HepG2 (cell line): ENCODE results near the gene LYST. TPM values are rescaled to one million over a fixed set of nuclear protein-coding genes. Genes with fewer than 3 reads are reported as not detected.

Experiments
- ATAC-seq: fragments of 200-7000 bp; cut with Tn5 transposase; 3 replicates; pipeline ENCODE4 v1.9.1; 2020; ENCODE audit warnings: mild to moderate bottlenecking, moderate library complexity
- BruUV-seq: library from RNA; stranded (reverse); fragments of 400-500 nt; replicated peaks from 2 replicates; lab custom pipeline; 2021; lab: Mats Ljungman, UMichigan
- CTCF ChIA-PET: fragments of 300-600 bp; formaldehyde crosslinking; extraction: SDS; loops from one replicate; lab custom pipeline; 2021; ENCODE audit warnings: low total read pairs, inconsistent platforms, low intra/inter-chr PET ratio; lab: Yijun Ruan, JAX
- POLR2A ChIA-PET: fragments of 350-600 bp; sonication (Branson Sonifier 250); formaldehyde crosslinking; loops from one replicate; lab custom pipeline; 2020; ENCODE audit warnings: antibody characterized with exemption, inconsistent platforms; lab: Yijun Ruan, JAX
- DNase-seq: peaks from one replicate; pipeline ENCODE4 v3.0.0-alpha.2; 2015; ENCODE audit warnings: low spot score
- FAIRE-seq: peaks from 3 replicates; lab custom pipeline; 2011; peaks lifted over from hg19 to GRCh38; lab: Jason Lieb, UNC
- H2AFZ ChIP-seq: one replicate; pipeline ENCODE4 v1.6.1; 2011; ENCODE audit warnings: low read length, inconsistent platforms
- H3K27ac ChIP-seq: fragments of 300-600 bp; 3 replicates; pipeline ENCODE4 v1.8.0; 2011; ENCODE audit warnings: mixed run types, mild to moderate bottlenecking, mixed read lengths, low read length, inconsistent platforms; ENCODE audit not compliant: insufficient read depth; ENCODE audit errors: extremely low read length
- H3K27me3 ChIP-seq, 2 experiments: fragments of 200-600 bp in 1 of 2; 2 replicates in 1 of 2; 3 replicates in 1 of 2; pipeline versions ENCODE4 v1.6.0 to v1.8.0; 2011; ENCODE audit warnings: low read length in 2 of 2, mild to moderate bottlenecking in 2 of 2, moderate library complexity in 2 of 2, inconsistent platforms in 1 of 2; ENCODE audit not compliant: insufficient read depth in 2 of 2, control insufficient read depth in 1 of 2
- H3K36me3 ChIP-seq, 2 experiments: fragments of 200-600 bp in 1 of 2; replicated peaks in 1 of 2; 2 replicates in 1 of 2; 3 replicates in 1 of 2; pipeline versions ENCODE4 v1.5.1 to v1.8.0; 2011; ENCODE audit warnings: low read length in 2 of 2, inconsistent platforms in 1 of 2; ENCODE audit not compliant: insufficient read depth in 2 of 2, control insufficient read depth in 1 of 2
- H3K4me1 ChIP-seq: 2 replicates; pipeline ENCODE4 v1.5.1; 2012; ENCODE audit warnings: low read length, inconsistent platforms; ENCODE audit not compliant: insufficient read depth
- H3K4me2 ChIP-seq: 2 replicates; pipeline ENCODE4 v1.6.0; 2011; ENCODE audit warnings: low read depth, low read length, inconsistent platforms
- H3K4me3 ChIP-seq, 3 experiments: fragments of 200-600 bp in 1 of 3; sonication (generic), shearing (Covaris generic) in 1 of 3; replicated peaks in 1 of 3; 2 replicates each; pipeline ENCODE4 v1.5.1; 2011 to 2016; ENCODE audit warnings: low read length in 3 of 3, inconsistent platforms in 2 of 3, low read depth in 2 of 3, mild to moderate bottlenecking in 2 of 3, control low read depth in 1 of 3, mixed read lengths in 1 of 3; ENCODE audit not compliant: insufficient read depth in 1 of 3
- H3K79me2 ChIP-seq: one replicate; pipeline ENCODE4 v1.6.1; 2011; ENCODE audit warnings: low read length, inconsistent platforms; ENCODE audit not compliant: insufficient read depth
- H3K9ac ChIP-seq: 2 replicates; pipeline ENCODE4 v1.6.0; 2011; ENCODE audit warnings: mild to moderate bottlenecking, low read depth, low read length, inconsistent platforms; ENCODE audit not compliant: insufficient read depth
- H3K9me3 ChIP-seq: 2 replicates; pipeline ENCODE4 v1.5.1; 2012; ENCODE audit warnings: mild to moderate bottlenecking, low read length
- H4K20me1 ChIP-seq: 2 replicates; pipeline ENCODE4 v1.6.0; 2011; ENCODE audit warnings: inconsistent platforms, mild to moderate bottlenecking, low read length, moderate library complexity; ENCODE audit not compliant: insufficient read depth
- CEBPG ChIP-seq: IDR thresholded peaks from 2 replicates; pipeline ENCODE4 v1.6.1; 2016
- LBX2 ChIP-seq: sonication (generic); formaldehyde crosslinking; IDR thresholded peaks from 2 replicates; pipeline ENCODE4 v1.5.0; 2020; ENCODE audit warnings: missing genetic modification reagents, mild to moderate bottlenecking, borderline replicate concordance
- NFAT5 ChIP-seq: sonication (generic); formaldehyde crosslinking; IDR thresholded peaks from 2 replicates; pipeline ENCODE4 v1.4.0; 2020; ENCODE audit warnings: missing genetic modification reagents
- ZNF367 ChIP-seq: sonication (generic); formaldehyde crosslinking; IDR thresholded peaks from 2 replicates; pipeline ENCODE4 v1.4.0; 2020; ENCODE audit warnings: missing genetic modification reagents, borderline replicate concordance
- ZNF615 ChIP-seq: sonication (generic); formaldehyde crosslinking; IDR thresholded peaks from 2 replicates; pipeline ENCODE4 v1.5.0; 2020; ENCODE audit warnings: mild to moderate bottlenecking, missing genetic modification reagents, borderline replicate concordance
- WGBS: methylation state at CpG from one replicate; pipeline ENCODE4 v1.1.6; 2017; ENCODE audit warnings: low lambda C conversion rate; 5-methylcytosine and 5-hydroxymethylcytosine counted together
- in situ Hi-C: cut with HindIII; loops from 2 replicates; pipeline ENCODE4 v1.10.0; 2017; ENCODE audit warnings: low pct_unique_long_range_greater_than_20kb; ENCODE audit not compliant: extremely low pct_ligation_motif_present
- intact Hi-C: fragments of 100-400 bp; cut with micrococcal nuclease; formaldehyde crosslinking; loops from one replicate; pipeline ENCODE4 v1.10.0; 2022; ENCODE audit not compliant: unreplicated experiment
- polyA plus RNA-seq, 8 experiments: library from polyadenylated mRNA; depleted of rRNA in 3 of 8; stranded (reverse) in 7 of 8; unstranded in 1 of 8; fragments of >200 nt; fragmentation: Illumina TruSeq in 4 of 8; extraction: Trizol in 4 of 8; gene quantifications; 2 replicates each; pipeline versions ENCODE4 v1.2.1 to v1.2.3, GENCODE V29; 2011 to 2016; ENCODE audit warnings: low read depth in 4 of 8, missing spikeins in 1 of 8, mixed read lengths in 1 of 8; ENCODE audit not compliant: insufficient read depth in 1 of 8
- total RNA-seq, 5 experiments: library from RNA; depleted of rRNA; stranded (reverse); fragments of >200 nt; fragmentation: Illumina TruSeq; extraction: Trizol; gene quantifications; 2 replicates each; pipeline ENCODE4 v1.2.3, GENCODE V29; 2016; ENCODE audit warnings: low read depth in 1 of 5
- TF ChIP-seq, protein P1 (sequence below): sonication (generic); formaldehyde crosslinking; IDR thresholded peaks from 2 replicates; pipeline ENCODE4 v1.5.0; 2020; ENCODE audit warnings: missing genetic modification reagents
- TF ChIP-seq, protein P2 (sequence below): sonication (generic); formaldehyde crosslinking; IDR thresholded peaks from 2 replicates; pipeline ENCODE4 v1.5.0; 2020; ENCODE audit warnings: missing genetic modification reagents

LYST gene
- total and polyA plus RNA-seq, 2 of the 13 experiments (the other 11 are each of a cell fraction or from before 2014, with no cell fraction given): 0.91 to 2.5 TPM

- no peak for TF ChIP-seq NFAT5 (CRISPR knock-in tag)
- no peak for TF ChIP-seq CEBPG (CRISPR knock-in tag)
Measured at GRCh38 chr1:235911876-235912275, 45.2 kb upstream of the LYST start (continued).

DNA sequence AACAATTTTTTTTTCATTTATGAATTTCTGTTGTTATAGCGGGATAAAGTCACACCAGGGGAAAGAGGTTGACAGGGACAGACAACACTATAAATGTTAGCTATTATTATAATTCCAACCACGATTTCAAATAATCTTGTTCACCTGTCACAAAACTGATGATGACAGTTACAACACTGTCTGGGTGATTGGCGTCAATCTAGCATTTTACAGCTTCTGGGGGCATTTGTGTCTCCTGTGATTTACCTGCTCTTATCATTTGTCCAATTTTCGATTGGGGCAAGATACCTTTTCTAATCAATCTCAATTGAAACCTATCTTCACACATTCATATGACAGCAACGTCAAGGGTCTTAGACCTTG lies 44.6 kb upstream of the LYST start:
- ChIA-PET POLR2A (no interaction called here), CTCF (no interaction called here)
- Histone ChIP-seq H3K36me3 (no peaks in the 10 kb centered on the region), H3K4me2 (no peak overlapping the region), H2AFZ (no peak overlapping the region), H3K4me1 (no peaks in the 10 kb centered on the region), H3K27ac (no peak overlapping the region), H3K9ac (no peak overlapping the region), H3K27me3 (no peaks in the 10 kb centered on the region), H4K20me1 (no peaks in the 10 kb centered on the region), H3K4me3 (no peak overlapping the region), H3K9me3 (no peaks in the 10 kb centered on the region), H3K79me2 (no peaks in the 10 kb centered on the region)
- 47% methylated on average over 5 of the region's 5 CpGs for WGBS
- in situ Hi-C loops: no loop called here
- no peak for FAIRE-seq
- no peak for ATAC-seq
- TF ChIP-seq, protein P1, sequence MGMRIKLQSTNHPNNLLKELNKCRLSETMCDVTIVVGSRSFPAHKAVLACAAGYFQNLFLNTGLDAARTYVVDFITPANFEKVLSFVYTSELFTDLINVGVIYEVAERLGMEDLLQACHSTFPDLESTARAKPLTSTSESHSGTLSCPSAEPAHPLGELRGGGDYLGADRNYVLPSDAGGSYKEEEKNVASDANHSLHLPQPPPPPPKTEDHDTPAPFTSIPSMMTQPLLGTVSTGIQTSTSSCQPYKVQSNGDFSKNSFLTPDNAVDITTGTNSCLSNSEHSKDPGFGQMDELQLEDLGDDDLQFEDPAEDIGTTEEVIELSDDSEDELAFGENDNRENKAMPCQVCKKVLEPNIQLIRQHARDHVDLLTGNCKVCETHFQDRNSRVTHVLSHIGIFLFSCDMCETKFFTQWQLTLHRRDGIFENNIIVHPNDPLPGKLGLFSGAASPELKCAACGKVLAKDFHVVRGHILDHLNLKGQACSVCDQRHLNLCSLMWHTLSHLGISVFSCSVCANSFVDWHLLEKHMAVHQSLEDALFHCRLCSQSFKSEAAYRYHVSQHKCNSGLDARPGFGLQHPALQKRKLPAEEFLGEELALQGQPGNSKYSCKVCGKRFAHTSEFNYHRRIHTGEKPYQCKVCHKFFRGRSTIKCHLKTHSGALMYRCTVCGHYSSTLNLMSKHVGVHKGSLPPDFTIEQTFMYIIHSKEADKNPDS (CRISPR knock-in tag): no peak
- no peak for TF ChIP-seq ZNF615
- TF ChIP-seq LBX2 (CRISPR knock-in tag): no peak
- TF ChIP-seq, protein P2, sequence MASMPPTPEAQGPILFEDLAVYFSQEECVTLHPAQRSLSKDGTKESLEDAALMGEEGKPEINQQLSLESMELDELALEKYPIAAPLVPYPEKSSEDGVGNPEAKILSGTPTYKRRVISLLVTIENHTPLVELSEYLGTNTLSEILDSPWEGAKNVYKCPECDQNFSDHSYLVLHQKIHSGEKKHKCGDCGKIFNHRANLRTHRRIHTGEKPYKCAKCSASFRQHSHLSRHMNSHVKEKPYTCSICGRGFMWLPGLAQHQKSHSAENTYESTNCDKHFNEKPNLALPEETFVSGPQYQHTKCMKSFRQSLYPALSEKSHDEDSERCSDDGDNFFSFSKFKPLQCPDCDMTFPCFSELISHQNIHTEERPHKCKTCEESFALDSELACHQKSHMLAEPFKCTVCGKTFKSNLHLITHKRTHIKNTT: no peak
- TF ChIP-seq ZNF367 (CRISPR knock-in tag): no peak
- no peak for DNase-seq
- intact Hi-C loops: no loop called here
- no TSS peak for BruUV-seq
